Natural killer cell (primary cell): ENCODE measurements around the gene FGF4. TPM values are rescaled to one million over a fixed set of nuclear protein-coding genes. Genes with fewer than 3 reads are reported as not detected.

ENCODE experiments used
- ATAC-seq, 3 donors: fragments of 150-1000 bp in 2 of 3; fragments of 200-7000 bp in 1 of 3; cut with Tn5 transposase; 1 replicate in 1 of 3; 2 replicates in 2 of 3; pipeline ENCODE4 v1.10.0; 2021; ENCODE audit warnings: mild to moderate bottlenecking in 2 of 3, moderate library complexity in 2 of 3
- DNase-seq, 2 donors: peaks; one replicate each; pipeline versions ENCODE4 v3.0.0 to v3.0.0-alpha.2; 2013 to 2021; ENCODE audit warnings: mixed read lengths in 1 of 2
- H3K27ac ChIP-seq: one replicate; pipeline ENCODE4 v1.5.1; 2013; ENCODE audit warnings: mild to moderate bottlenecking, low read length
- H3K27me3 ChIP-seq: one replicate; pipeline ENCODE4 v1.6.1; 2013; ENCODE audit warnings: low read length; ENCODE audit not compliant: control insufficient read depth, insufficient read depth
- H3K36me3 ChIP-seq: one replicate; pipeline ENCODE4 v1.6.1; 2013; ENCODE audit warnings: low read length; ENCODE audit not compliant: control insufficient read depth, insufficient read depth
- H3K4me1 ChIP-seq: one replicate; pipeline ENCODE4 v1.6.1; 2013; ENCODE audit warnings: low read length; ENCODE audit not compliant: control insufficient read depth, insufficient read depth
- H3K4me3 ChIP-seq: one replicate; pipeline ENCODE4 v1.5.1; 2013; ENCODE audit warnings: low read length
- H3K9me3 ChIP-seq: one replicate; pipeline ENCODE4 v1.6.1; 2013; ENCODE audit warnings: low read length; ENCODE audit not compliant: control insufficient read depth, insufficient read depth
- H3K27ac Mint-ChIP-seq, 2 donors: one replicate each; pipeline ENCODE4 v1.8.0; 2022; ENCODE audit warnings: mild to moderate bottlenecking in 2 of 2, mixed read lengths in 2 of 2, moderate library complexity in 1 of 2
- H3K27me3 Mint-ChIP-seq, 2 donors: one replicate each; pipeline ENCODE4 v1.8.0; 2022; ENCODE audit warnings: low read depth in 2 of 2, mixed read lengths in 2 of 2
- H3K36me3 Mint-ChIP-seq: one replicate; pipeline ENCODE4 v1.8.0; 2022; ENCODE audit warnings: mixed read lengths
- H3K4me1 Mint-ChIP-seq, 2 donors: one replicate each; pipeline ENCODE4 v1.8.0; 2022; ENCODE audit warnings: mixed read lengths in 2 of 2
- H3K4me3 Mint-ChIP-seq: one replicate; pipeline ENCODE4 v1.8.0; 2022; ENCODE audit warnings: mild to moderate bottlenecking, moderate library complexity, mixed read lengths
- H3K9me3 Mint-ChIP-seq, 2 donors: one replicate each; pipeline ENCODE4 v1.8.0; 2022; ENCODE audit warnings: mixed read lengths in 2 of 2
- WGBS: methylation state at CpG from one replicate; pipeline ENCODE4 v1.1.7; 2013; ENCODE audit warnings: missing lambda C conversion rate; ENCODE audit not compliant: insufficient coverage; 5-methylcytosine and 5-hydroxymethylcytosine counted together
- intact Hi-C: fragments of 100-400 bp; cut with micrococcal nuclease; formaldehyde crosslinking; loops from one replicate; pipeline ENCODE4 v1.14.2; 2022
- total RNA-seq, 4 donors: library from RNA; stranded (reverse); fragments of 120-200 nt in 1 of 4; gene quantifications; one replicate each; pipeline versions ENCODE4 v1.2.3 to v1.2.4, GENCODE V29; 2013 to 2022
- TF ChIP-seq, protein P1 (sequence below): fragments of 200-600 bp; IDR thresholded peaks from one replicate; pipeline ENCODE4 v1.8.0; 2022; ENCODE audit warnings: antibody characterized with exemption

The FGF4 gene
- total RNA-seq: not detected
- total RNA-seq (2013): not detected

DNA sequence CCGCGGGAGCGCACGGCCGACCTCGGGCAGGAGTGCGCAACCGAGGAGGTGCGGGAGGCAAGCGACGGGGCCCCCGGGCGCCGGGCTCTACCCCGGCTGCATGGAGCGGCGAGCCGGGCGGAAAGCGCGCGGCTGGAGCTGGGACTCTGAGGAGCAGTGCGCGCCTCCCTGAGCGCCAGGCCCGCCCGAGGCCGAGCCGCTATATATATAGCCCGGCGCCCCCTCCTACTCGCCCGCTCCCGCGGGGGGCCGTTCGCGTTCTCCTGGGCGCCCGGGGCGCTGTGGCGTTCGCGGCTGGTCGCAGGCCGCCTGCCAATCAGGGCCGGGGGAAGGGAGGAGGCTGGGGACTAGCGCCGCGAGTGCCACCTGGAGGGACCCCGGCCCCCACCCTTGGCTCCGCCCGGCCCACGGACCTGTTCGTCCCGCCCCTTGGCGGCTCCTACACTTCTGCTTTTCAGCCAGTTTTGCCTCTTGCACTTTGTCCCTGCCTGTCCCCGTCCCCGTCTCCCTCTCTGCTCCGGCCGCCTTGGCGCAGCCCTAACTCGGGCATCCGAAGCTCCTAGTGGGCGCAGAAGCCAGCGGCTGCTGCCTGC, at the start of gene FGF4:
Gene FGF4 (minus strand): TSS at position 179 of the 593 bp plus-strand sequence. CDS start 257 bp downstream, outside the sequence.
- Histone ChIP-seq H3K27ac (no peak within 1 kb of the TSS), H3K9me3 (no peaks in the 10 kb centered on the region), H3K4me1 (no peaks in the 10 kb centered on the region), H3K27me3 (no peaks in the 10 kb centered on the region), H3K36me3 (no peaks in the 10 kb centered on the region), H3K4me3 (no peak within 1 kb of the TSS)
- DNase-seq (no peak), ATAC-seq (no peak)
- Mint-ChIP-seq H3K27me3 (peaks cover 17 to 37% of the 10 kb centered on the region in 2 donors), H3K9me3 (no peaks in the 10 kb centered on the region), H3K27ac (no peak within 1 kb of the TSS), H3K4me3 (no peak within 1 kb of the TSS), H3K4me1 (peaks cover 0 to 3% of the 10 kb centered on the region in 2 donors), H3K36me3 (no peaks in the 10 kb centered on the region)
- intact Hi-C loops: no loop called here
- WGBS: 4% methylated on average over 66 of the region's 66 CpGs
- TF ChIP-seq, protein P1, sequence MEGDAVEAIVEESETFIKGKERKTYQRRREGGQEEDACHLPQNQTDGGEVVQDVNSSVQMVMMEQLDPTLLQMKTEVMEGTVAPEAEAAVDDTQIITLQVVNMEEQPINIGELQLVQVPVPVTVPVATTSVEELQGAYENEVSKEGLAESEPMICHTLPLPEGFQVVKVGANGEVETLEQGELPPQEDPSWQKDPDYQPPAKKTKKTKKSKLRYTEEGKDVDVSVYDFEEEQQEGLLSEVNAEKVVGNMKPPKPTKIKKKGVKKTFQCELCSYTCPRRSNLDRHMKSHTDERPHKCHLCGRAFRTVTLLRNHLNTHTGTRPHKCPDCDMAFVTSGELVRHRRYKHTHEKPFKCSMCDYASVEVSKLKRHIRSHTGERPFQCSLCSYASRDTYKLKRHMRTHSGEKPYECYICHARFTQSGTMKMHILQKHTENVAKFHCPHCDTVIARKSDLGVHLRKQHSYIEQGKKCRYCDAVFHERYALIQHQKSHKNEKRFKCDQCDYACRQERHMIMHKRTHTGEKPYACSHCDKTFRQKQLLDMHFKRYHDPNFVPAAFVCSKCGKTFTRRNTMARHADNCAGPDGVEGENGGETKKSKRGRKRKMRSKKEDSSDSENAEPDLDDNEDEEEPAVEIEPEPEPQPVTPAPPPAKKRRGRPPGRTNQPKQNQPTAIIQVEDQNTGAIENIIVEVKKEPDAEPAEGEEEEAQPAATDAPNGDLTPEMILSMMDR: no peak

- ATAC-seq (no peak), DNase-seq (no peak)
- Mint-ChIP-seq H3K4me3 (no peak overlapping the region), H3K27me3 (peaks cover 21 to 24% of the 10 kb centered on the region in 2 donors), H3K9me3 (no peaks in the 10 kb centered on the region), H3K27ac (no peak overlapping the region), H3K36me3 (no peaks in the 10 kb centered on the region), H3K4me1 (peaks cover 0 to 6% of the 10 kb centered on the region in 2 donors)
- Histone ChIP-seq H3K4me3 (no peak overlapping the region), H3K4me1 (no peaks in the 10 kb centered on the region), H3K27ac (no peak overlapping the region), H3K9me3 (no peaks in the 10 kb centered on the region), H3K36me3 (no peaks in the 10 kb centered on the region), H3K27me3 (peaks cover 5% of the 10 kb centered on the region)
- WGBS: 59% methylated on average over 4 of the region's 6 CpGs
- TF ChIP-seq, protein P1: no peak
- intact Hi-C loops: no loop called here
Observed at GRCh38 chr11:69823641-69824265, 48.6 kb upstream of the FGF4 start.

DNA sequence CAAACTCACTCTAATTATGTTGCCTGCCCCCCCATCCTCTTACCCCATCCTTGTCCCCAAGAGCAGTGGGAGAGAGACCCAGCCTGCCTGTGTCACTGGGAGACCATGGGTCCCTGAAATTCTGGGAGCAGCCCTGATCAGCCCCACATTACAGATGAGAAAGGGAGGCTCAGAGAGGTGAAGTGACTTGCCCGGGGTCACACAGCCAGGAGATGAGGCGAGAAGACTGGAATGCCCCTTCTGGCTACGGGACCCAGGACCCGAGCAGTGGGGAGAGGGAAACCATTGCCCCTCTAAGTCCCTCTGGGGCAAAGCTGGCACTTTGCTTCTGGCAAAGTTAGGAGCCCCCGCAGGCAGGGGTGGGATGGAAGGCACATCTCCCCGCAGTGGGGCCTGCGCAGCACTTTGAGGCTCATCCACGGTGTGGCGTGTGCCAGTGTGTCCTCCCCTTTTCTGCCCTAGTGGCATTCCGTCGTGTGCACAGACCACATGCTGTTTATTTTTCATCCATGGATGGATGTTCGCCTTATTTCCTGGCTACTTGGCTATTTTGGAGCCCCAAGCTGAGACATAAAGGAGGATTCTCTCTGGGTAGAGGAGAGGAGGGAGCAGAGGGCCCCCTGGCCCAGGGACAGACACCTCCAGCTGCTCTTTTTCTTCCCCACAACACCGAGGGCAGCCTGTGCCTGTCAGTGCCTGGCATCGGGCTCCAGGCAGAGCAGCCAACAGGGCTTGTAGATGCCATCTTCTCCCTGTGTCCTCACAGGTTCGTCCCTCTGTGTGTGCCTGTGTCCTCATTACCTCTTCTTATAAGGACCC, 47.7 kb upstream of the FGF4 start:
- WGBS: 68% methylated on average over 15 of the region's 15 CpGs

More for the DNA sequence above, 47.7 kb upstream of the FGF4 start:
- Mint-ChIP-seq H3K36me3 (no peaks in the 10 kb centered on the region), H3K27me3 (peaks cover 21 to 24% of the 10 kb centered on the region in 2 donors), H3K9me3 (no peaks in the 10 kb centered on the region), H3K4me1 (peaks cover 0 to 6% of the 10 kb centered on the region in 2 donors), H3K4me3 (no peak overlapping the region), H3K27ac (no peak overlapping the region)
- peaks cover 5% of the 10 kb centered on the region for H3K27me3 ChIP-seq
- H3K27ac ChIP-seq: no peak overlapping the region
- no peaks in the 10 kb centered on the region for H3K4me1 ChIP-seq
- H3K4me3 ChIP-seq: no peak overlapping the region
- TF ChIP-seq, protein P1: no peak
- no peaks in the 10 kb centered on the region for H3K36me3 ChIP-seq
- H3K9me3 ChIP-seq: no peaks in the 10 kb centered on the region
- DNase-seq (no peak), ATAC-seq (no peak)
- intact Hi-C loops: no loop called here
